ENCODE data around the gene ARFGEF3.

ARFGEF3 gene

DNA sequence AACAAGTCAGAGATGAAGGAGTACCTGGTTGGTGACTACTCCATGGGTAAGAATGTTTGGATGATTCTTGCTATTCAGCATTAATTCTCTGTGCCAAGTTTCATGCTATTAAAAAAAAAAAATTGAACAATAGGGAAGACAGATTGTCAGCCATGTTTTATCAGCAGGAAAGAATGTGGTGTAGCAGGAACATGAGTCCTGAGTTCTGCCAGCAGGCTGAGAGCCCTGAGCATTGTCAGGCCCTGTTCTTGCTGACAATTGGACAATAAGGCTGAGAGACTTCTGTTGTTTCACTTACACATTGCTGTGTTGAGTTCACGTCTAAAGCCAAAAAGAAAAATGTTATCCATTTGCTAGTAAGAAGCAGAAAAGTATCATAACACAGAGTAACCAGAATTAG is 145.6 kb downstream of the ARFGEF3 start:
- no peak for DNase-seq (ENCODE audit: low read depth, low spot score)

DNA sequence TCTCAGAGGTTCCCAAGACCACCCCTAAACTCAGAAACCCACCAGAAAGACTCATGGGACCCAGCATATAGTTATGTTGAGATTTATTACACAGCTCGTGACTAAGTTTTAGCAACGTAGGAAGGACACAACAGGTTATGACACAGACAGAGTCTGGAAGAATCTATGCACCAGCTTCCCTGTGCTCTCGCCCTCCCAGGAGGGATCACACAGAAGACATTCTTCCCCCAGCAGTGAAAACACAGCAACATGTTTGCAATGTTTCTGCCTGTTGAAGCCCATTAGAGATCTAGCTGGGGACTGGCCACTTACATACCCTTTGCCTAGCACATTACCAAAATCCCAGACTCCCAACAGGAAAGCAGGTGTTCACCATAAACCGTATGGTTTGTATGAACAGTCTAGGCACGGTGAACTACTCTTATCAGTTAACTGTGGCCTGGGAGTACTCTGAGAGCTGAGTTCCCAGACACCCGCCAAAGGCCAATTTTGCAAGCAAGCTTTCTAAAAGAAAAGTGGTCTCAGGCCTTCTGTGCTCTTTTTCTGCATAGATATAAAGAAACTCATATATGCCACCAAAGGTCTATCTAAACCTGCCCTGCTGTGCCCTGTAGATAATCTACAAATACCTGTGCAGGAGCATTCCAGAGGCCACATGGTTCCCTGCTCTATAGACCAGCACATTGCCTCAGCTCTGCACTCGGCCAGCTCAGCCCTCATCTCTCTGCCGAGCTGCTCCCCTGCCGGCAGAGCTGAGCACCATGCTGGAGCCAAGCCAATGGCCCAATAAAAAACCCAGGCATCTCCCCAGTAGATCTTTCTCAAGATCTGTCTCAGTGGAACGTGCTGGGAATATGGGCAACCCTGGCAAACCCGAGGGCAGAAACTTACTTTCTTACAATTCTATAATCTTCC is 146.3 kb downstream of the ARFGEF3 start:
- DNase-seq (ENCODE audit: low read depth, low spot score): no peak

DNA sequence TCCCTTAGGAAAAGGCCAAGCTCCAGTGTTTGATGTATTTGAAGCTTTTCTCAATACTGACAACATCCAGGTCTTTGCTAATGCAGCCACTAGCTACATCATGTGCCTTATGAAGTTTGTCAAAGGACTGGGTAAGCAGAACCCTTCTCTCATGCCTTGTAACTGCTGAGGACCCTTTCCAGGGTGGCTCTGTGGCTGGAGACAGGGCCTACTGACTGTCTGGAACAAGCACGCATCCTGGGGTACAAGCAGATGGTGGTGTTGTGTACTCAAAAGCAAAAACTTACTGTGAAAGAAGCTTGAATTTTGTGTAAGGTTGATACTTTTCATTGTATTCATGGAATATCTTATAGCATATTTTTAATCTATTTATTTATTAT is 147.0 kb downstream of the ARFGEF3 start:
- DNase-seq (ENCODE audit: low read depth, low spot score): no peak

DNA sequence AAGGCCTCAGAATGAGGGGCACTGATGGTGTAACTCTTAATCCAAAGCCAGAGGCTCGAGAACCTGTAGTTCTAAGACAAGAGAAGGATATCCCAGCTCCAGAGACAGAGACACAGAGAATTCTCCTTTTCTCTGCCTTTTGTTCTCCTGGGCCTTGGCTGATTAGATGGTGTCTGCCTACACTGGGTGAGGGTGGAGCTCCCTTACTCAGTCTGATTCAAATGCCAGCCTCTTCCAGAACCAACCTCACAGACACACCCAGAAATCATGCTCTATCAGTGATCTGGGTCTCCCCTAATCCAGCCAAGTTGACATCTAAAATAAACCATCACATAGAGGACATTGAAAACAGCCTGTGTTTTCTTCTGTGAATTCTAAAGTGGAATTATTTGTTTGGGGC is 148.0 kb downstream of the ARFGEF3 start:
- no peak for DNase-seq (ENCODE audit: low read depth, low spot score)

DNA sequence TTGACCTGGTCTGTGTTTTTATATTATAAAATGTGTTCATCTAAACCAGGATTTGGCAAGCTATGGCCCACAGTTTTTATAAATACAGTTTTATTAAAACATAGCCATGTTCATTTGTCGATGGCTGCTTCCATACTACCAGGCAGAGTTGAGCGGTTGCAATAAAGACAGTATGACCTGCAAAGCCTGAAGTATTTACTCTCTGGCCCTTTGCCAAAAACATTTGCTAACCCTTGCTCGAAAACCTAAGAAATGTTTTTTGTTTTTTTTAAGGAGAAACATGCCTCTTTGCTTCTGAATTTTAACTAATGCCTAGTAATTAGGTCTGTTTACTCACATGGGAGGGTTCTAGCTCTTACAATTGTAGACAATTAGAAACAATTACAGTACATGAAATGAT is 148.6 kb downstream of the ARFGEF3 start:
- DNase-seq (ENCODE audit: low read depth, low spot score): no peak

DNA sequence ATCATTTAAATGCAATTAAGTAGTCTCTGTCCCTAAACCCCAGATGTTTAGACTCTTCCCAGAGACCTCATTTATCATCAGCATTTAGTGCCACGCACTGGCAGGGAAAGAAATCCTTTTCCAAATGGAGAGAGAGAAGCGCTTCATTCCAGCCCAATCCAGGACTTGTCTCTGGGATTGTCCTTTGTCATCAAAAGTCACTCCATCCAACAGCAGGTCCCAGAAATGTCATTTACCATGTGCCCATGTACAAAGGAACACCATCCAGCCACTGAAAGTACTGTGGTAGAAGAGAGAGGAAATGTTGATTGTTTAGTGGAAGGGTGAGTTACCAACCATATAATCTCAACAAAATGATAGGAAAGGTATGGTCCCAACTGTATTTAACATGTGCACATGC is 149.1 kb downstream of the ARFGEF3 start:
- no peak for DNase-seq (ENCODE audit: low read depth, low spot score)

DNA sequence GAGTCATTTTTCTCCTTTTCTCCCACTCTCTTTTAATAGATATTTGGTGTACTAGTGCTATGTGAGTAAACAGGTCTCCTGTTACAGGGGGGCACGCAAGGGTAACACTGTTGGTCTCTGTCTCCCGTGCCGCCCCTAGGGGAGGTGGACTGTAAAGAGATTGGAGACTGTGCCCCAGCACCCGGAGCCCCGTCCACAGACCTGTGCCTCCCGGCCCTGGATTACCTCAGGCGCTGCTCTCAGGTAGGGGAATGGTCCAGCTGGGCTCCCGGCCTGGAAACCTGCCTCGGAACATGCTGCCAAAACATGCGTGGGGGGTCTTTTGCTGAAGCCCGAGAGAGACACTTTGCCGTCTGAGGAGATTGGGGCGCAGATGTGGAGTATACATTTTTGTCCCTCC is 149.5 kb downstream of the ARFGEF3 start:
- no peak for DNase-seq (ENCODE audit: low read depth, low spot score)

DNA sequence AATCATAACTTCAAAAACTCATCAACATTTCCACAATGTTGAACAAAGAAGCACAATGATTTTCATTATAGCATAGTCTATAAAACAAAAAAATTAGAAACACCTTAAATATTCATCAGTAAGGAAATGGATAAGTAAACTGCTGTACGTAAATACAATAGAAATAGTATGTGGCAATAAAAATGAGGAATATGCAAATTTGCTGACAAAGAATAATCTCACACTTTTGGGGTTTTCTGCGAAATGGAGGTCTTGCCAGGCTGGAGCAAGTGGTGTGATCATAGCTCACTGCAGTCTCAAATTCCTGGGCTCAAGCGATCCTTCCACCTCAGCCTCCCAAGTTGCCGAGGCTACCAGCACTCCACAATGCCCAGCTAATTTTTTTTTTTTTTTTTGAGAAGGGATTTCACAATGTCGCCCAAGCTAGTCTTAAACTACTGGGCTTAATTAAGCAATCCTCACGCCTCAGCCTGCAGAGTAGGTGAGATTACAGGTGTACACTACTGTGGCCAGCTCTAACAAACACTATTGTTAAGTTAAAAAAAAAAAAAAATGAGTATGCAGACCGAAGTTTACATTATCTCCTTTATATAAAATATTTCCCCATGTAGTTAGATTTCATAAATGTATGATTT is 157.1 kb downstream of the ARFGEF3 start:
- no peak for DNase-seq (ENCODE audit: low read depth, low spot score)

DNA sequence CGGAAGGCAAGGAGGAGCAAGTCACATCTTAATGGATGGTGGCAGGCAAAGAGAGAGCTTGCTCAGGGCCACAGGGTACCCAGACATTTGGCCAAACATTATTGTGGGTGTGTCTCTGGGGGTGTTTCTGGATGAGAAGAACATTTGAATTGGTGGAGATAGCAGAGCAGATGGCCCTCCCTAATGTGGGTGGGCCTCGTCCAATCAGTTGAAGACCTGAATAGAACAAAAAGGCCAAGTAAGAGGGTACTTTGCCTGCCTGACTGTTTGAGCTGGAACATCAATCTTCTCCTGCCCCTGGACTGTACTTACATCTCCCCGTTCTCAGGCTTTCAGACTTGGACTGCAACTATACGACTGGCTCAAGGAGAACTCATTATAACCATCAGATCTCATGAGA is 160.2 kb downstream of the ARFGEF3 start:
- no peak for DNase-seq (ENCODE audit: low read depth, low spot score)

DNA sequence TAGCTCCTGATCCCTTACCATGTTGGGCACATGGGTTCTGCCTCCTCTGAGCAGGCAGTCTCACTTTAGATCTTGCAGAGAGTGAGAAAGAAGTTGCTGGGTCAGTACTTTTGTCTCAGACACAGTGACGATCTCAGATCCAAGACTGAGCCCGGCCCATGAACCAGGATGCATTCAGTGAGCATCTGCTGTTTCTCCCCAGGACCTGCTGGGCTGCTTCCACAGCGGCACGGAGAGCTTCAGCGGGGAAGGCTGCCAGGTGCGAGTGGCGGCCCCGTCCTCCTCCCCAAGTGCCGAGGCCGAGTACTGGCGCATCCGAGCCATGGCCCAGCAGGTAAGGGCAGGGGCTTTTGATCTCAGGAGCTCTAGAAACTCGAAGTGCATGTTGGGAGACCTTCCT is 162.1 kb downstream of the ARFGEF3 start:
- no peak for DNase-seq (ENCODE audit: low read depth, low spot score)

DNA sequence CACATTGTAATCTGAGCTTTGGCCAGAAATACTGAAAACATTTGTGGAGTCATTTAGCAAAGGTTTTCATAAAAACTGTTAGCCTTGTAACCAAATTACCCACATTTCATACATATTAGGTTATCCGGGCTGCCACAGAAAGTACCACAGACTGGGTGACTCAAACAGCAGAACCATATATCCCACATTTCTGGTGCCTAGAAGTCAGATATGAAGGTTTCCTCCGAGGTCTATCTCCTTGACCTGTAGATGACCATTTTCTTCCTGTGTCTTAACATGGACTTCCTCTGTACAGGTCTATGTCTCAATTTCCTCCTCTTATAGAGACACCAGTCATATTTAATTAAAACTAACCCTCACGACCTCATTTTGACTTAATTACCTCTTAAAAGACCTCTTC is 166.5 kb downstream of the ARFGEF3 start:
- no peak for DNase-seq (ENCODE audit: low read depth, low spot score)

DNA sequence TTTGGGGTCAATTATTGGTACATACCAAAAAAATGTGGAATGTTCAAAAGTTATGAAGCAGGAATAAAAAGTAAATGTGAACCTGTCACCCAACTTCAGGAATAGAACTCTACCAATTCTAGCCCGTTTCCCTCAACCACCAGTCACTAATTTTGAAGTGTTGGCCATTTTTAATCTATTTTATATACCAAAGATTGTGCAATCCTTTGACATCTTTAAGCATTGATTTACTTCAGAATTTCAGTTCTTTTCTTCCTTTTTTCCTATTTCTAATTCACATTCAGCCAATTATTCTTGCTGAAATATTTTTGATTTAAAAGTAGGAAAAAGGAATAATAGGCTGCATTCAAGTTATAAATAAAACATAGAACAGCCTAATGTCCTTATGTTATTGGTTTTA is 169.0 kb downstream of the ARFGEF3 start:
- DNase-seq (ENCODE audit: low read depth, low spot score): no peak

DNA sequence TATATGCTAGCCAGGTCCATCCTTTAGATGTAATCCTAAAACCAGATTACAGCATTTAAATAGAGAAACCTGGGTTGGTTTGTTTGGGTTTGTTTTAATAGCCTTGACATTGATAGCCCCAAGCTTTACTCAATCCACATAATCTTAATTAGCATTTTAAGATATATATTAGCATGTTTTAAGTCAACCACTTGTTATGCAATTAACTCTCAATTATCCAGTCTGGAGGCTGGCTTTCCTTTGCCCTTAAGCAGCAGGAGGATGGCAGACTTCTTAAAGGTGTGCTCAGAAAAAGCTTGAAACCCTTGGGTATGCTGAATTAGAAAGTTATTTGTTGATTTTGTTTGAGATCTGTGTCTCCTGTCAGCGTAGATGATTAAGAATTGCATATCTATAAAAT is 169.7 kb downstream of the ARFGEF3 start:
- DNase-seq (ENCODE audit: low read depth, low spot score): no peak

DNA sequence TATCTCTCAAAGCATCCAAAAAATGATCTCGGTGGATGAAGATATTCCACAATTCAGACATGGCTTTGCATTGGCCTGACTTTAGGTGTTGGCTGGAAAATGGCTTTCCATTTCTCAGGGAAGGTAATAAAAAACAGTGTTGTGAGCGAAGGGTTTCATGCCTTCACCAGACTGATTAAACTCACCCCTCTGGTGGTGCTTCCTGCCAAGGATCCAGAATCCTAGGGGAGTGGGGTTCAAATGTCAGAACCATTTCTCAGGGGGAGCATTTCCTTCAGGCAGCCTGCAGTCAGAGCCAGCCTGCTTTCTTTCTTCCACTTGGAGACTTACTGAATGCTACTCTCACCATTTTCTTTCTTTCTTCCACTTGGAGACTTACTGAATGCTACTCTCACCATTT is 170.2 kb downstream of the ARFGEF3 start:
- DNase-seq (ENCODE audit: low read depth, low spot score): no peak

DNA sequence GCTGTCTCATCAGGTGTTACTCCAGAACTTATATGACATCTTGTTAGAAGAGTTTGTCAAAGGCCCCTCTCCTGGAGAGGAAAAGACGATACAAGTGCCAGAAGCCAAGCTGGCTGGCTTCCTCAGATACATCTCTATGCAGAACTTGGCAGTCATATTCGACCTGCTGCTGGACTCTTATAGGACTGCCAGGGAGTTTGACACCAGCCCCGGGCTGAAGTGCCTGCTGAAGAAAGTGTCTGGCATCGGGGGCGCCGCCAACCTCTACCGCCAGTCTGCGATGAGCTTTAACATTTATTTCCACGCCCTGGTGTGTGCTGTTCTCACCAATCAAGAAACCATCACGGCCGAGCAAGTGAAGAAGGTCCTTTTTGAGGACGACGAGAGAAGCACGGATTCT is 172.3 kb downstream of the ARFGEF3 start:
- no peak for DNase-seq (ENCODE audit: low read depth, low spot score)

DNA sequence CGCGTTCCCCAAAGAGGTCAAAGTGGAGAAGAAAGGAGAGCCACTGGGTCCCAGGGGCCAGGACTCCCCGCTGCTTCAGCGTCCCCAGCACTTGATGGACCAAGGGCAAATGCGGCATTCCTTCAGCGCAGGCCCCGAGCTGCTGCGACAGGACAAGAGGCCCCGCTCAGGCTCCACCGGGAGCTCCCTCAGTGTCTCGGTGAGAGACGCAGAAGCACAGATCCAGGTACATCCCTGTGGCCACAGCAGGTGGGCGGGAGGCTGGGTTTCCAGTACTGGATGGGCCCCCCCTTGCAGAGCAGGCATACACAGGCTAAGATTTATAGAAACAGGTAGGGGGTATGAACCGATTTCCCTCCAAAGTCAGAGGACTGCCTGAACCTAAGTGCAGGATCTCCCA is 173.2 kb downstream of the ARFGEF3 start:
- DNase-seq (ENCODE audit: low read depth, low spot score): no peak

DNA sequence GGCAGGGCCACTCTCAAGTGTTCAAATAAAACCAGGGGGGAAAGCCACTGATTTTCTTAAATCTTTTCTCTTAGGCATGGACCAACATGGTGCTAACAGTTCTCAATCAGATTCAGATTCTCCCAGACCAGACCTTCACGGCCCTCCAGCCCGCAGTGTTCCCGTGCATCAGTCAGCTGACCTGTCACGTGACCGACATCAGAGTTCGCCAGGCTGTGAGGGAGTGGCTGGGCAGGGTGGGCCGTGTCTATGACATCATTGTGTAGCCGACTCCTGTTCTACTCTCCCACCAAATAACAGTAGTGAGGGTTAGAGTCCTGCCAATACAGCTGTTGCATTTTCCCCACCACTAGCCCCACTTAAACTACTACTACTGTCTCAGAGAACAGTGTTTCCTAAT is 174.5 kb downstream of the ARFGEF3 start:
- DNase-seq (ENCODE audit: low read depth, low spot score): no peak

DNA sequence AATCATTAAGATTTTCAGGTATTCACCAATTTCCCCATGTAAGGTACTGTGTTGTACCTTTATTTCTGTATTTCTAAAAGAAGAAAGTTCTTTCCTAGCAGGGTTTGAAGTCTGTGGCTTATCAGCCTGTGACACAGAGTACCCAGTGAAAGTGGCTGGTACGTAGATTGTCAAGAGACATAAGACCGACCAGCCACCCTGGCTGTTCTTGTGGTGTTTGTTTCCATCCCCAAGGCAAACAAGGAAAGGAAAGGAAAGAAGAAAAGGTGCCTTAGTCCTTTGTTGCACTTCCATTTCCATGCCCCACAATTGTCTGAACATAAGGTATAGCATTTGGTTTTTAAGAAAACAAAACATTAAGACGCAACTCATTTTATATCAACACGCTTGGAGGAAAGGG is 175.3 kb downstream of the ARFGEF3 start:
- DNase-seq (ENCODE audit: low read depth, low spot score): no peak

DNA sequence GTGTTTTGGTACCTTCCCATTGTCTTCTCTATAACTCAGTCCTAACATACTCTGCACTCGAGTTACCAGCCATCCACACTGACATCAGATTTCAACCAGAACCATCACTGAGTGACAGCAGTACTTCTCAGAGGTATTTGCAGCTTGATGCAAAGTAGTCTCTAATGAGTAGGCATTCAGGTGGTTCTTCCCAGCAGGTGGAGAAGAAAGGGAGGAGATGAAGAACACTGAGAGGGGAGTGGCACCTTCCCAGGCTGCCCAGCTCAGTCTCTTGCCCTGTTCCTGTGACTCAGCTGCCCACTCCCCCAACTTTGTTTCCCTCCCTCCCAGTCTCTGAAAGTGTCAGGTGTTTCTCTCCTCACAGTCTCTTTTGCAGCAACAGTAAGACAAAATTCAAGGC is 177.3 kb downstream of the ARFGEF3 start:
- DNase-seq (ENCODE audit: low read depth, low spot score): no peak

DNA sequence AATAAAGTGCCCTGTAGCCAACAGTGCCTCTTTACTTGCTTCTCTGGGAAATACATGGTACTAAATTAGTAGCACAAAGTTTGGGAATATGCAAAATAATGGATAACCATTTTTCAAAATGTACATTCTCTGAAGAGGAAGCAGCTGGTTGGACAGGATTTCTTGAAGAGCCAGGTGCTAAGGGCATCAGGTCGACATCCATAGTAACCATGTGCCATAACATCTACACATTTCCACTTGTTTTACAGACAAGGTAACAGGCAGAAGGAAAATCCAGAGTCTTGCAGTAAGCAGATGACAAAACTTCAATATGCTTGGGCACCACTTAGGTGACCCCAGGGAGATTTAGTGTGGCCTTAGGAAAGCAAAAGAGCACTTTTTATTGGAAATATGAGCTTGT is 179.4 kb downstream of the ARFGEF3 start:
- DNase-seq (ENCODE audit: low read depth, low spot score): no peak

DNA sequence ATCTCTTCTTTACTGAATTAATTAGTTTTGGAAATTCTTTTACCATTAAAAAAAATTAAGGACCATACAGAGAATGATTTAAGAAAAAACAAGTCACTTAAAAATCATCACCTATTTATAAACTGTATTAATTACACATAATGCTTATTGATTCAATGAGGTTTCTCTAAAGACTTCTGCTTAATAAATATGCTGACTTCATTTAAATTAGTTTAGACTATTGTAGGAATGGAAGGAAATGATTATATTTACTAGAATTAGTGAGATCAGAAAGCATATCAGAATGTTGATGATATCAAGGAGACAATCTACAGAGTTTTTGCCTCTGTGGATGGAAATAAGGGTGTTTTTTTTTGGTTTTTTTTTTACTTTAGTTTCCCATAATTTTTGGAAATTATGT is 181.4 kb downstream of the ARFGEF3 start:
- DNase-seq (ENCODE audit: low read depth, low spot score): no peak

DNA sequence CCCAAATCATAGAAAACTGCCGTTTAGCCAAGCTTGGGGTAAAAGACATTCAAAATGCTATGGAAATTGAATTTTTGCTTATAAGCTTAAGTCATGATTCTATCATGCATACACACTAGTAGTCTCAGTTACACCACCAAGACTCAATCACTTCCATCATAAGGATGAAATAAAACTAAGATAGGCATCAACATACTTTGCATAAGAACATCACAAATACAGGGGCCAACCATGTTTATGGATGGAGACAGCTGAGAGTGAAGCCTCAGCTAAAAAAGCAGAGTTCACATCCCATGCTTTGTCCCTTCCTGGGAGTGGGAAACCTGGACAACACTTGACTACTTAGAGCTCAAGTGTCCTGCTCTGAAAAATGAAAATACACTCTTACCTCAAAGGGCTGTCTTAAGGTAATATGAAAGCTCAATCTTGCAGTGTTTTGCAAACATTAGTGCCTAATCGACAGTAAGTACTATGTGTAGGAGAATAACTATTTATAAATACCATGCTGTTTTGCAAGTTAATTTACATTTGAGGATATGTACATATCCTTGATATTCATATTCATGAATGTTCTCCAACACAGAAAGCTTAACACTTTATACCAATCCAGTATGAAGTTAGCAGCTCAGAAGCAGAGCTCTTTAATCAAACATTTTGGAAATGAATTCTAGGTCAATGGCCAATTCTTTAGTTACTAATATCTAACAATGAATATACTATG is 184.0 kb downstream of the ARFGEF3 start:
- DNase-seq (ENCODE audit: low read depth, low spot score): no peak

All from brain pericyte (primary cell).